Parathyroid adenoma (tissue), 2 donors: ENCODE measurements around the gene DUSP2.

ENCODE experiments used
- H2AFZ ChIP-seq: fragments of 300-600 bp; sonication (generic); one replicate; pipeline ENCODE4 v1.7.0; 2017; ENCODE audit warnings: antibody characterized with exemption, mild to moderate bottlenecking
- H3K27ac ChIP-seq: fragments of 300-600 bp; sonication (generic); one replicate; pipeline ENCODE4 v1.7.0; 2017
- H3K27me3 ChIP-seq: fragments of 300-600 bp; sonication (generic); one replicate; pipeline ENCODE4 v1.7.0; 2017; ENCODE audit warnings: low read length; ENCODE audit not compliant: control insufficient read depth, insufficient read depth
- H3K36me3 ChIP-seq: fragments of 300-600 bp; sonication (generic); one replicate; pipeline ENCODE4 v1.7.0; 2017; ENCODE audit warnings: low read length; ENCODE audit not compliant: control insufficient read depth, insufficient read depth
- H3K4me1 ChIP-seq: fragments of 300-600 bp; sonication (generic); one replicate; pipeline ENCODE4 v1.7.0; 2017; ENCODE audit warnings: control low read depth
- H3K4me2 ChIP-seq: fragments of 300-600 bp; sonication (generic); one replicate; pipeline ENCODE4 v1.7.0; 2017; ENCODE audit warnings: low read length
- H3K4me3 ChIP-seq: fragments of 300-600 bp; sonication (generic); one replicate; pipeline ENCODE4 v1.7.0; 2017; ENCODE audit warnings: low read depth, low read length
- H3K79me2 ChIP-seq: fragments of 300-600 bp; sonication (generic); one replicate; pipeline ENCODE4 v1.7.0; 2017; ENCODE audit warnings: control low read depth
- H3K9ac ChIP-seq: fragments of 300-600 bp; sonication (generic); one replicate; pipeline ENCODE4 v1.7.0; 2017; ENCODE audit warnings: mild to moderate bottlenecking
- H3K9me3 ChIP-seq: fragments of 300-600 bp; sonication (generic); one replicate; pipeline ENCODE4 v1.7.0; 2017; ENCODE audit warnings: low read length; ENCODE audit not compliant: control insufficient read depth
- CTCF ChIP-seq: fragments of 300-600 bp; sonication (generic); IDR thresholded peaks from one replicate; pipeline ENCODE4 v1.7.0; 2017; ENCODE audit warnings: antibody characterized with exemption, mild to moderate bottlenecking
- donor health status: primary hyperparathyroidism.

The DUSP2 gene

GRCh38 chr2:96123936-96124335, 21.3 kb downstream of the DUSP2 start:
- Histone ChIP-seq H2AFZ (no peak overlapping the region), H3K79me2 (no peaks in the 10 kb centered on the region), H3K4me1 (no peaks in the 10 kb centered on the region), H3K9me3 (no peaks in the 10 kb centered on the region), H3K27ac (no peak overlapping the region), H3K4me2 (no peak overlapping the region), H3K27me3 (no peaks in the 10 kb centered on the region), H3K36me3 (no peaks in the 10 kb centered on the region), H3K4me3 (no peak overlapping the region), H3K9ac (no peak overlapping the region)
- TF ChIP-seq CTCF, result no peak

GRCh38 chr2:96123290-96123689, 21.9 kb downstream of the DUSP2 start:
- no peaks in the 10 kb centered on the region for H3K9me3 ChIP-seq
- H3K27ac ChIP-seq, result no peak overlapping the region
- H3K4me3 ChIP-seq, result no peak overlapping the region
- no peaks in the 10 kb centered on the region for H3K27me3 ChIP-seq
- no peaks in the 10 kb centered on the region for H3K4me1 ChIP-seq
- H3K4me2 ChIP-seq, result no peak overlapping the region
- H3K9ac ChIP-seq, result no peak overlapping the region
- no peaks in the 10 kb centered on the region for H3K79me2 ChIP-seq
- H3K36me3 ChIP-seq, result no peaks in the 10 kb centered on the region
- H2AFZ ChIP-seq, result no peak overlapping the region
- TF ChIP-seq CTCF, result no peak

GRCh38 chr2:96122391-96122790, 22.8 kb downstream of the DUSP2 start:
- Histone ChIP-seq H3K79me2 (no peaks in the 10 kb centered on the region), H3K9me3 (no peaks in the 10 kb centered on the region), H3K27me3 (no peaks in the 10 kb centered on the region), H2AFZ (no peak overlapping the region), H3K9ac (no peak overlapping the region), H3K4me2 (no peak overlapping the region), H3K4me3 (no peak overlapping the region), H3K36me3 (no peaks in the 10 kb centered on the region), H3K4me1 (no peaks in the 10 kb centered on the region), H3K27ac (no peak overlapping the region)
- TF ChIP-seq CTCF, result no peak

GRCh38 chr2:96121414-96121813, 23.8 kb downstream of the DUSP2 start:
- Histone ChIP-seq H3K4me1 (peaks cover 2% of the 10 kb centered on the region), H2AFZ (no peak overlapping the region), H3K27me3 (no peaks in the 10 kb centered on the region), H3K79me2 (no peaks in the 10 kb centered on the region), H3K9ac (no peak overlapping the region), H3K36me3 (no peaks in the 10 kb centered on the region), H3K4me2 (no peak overlapping the region), H3K4me3 (no peak overlapping the region), H3K9me3 (no peaks in the 10 kb centered on the region), H3K27ac (no peak overlapping the region)
- no peak for TF ChIP-seq CTCF

- Histone ChIP-seq H3K4me3 (no peak overlapping the region), H3K79me2 (no peaks in the 10 kb centered on the region), H3K27ac (no peak overlapping the region), H3K4me2 (no peak overlapping the region), H3K9me3 (no peaks in the 10 kb centered on the region), H3K27me3 (no peaks in the 10 kb centered on the region), H3K9ac (no peak overlapping the region), H2AFZ (no peak overlapping the region), H3K36me3 (no peaks in the 10 kb centered on the region), H3K4me1 (peaks cover 2% of the 10 kb centered on the region)
- TF ChIP-seq CTCF, result no peak
These were observed 24.2 kb downstream of the DUSP2 start for GRCh38 chr2:96120991-96121390.
